ENCODE data around the gene MTAP. TPM values are rescaled to one million over a fixed set of nuclear protein-coding genes. Genes with fewer than 3 reads are reported as not detected.

MTAP gene
- polyA plus RNA-seq, 3 donors: 7.4 to 11.3 (median 7.8) TPM

DNA sequence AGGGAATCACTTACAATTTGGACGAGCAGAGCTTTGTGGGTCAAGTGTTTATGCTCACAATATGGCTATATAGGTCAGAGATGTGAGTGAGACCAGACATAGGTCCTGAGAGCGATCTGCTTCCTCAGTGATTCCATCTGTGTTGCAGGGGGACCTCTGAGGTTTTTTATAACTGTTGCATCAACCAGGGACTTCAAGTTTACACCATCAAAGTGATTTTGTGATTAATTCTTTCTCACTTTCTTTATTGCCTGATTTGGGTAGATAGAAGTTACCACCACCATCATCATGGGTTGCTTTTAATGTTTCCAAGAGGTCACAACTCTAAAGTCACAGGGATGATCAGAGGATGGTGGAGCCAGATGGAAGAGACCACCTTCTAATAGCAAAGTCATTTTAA lies 7.0 kb upstream of the MTAP start:
- WGBS (ENCODE audit: insufficient coverage): 100% methylated on average over 1 of the region's 2 CpGs
- no peak for DNase-seq
- no peak overlapping the region for H3K4me3 Mint-ChIP-seq
- Histone ChIP-seq H3K79me2 (ENCODE audit: insufficient read depth, low read length) (no peaks in the 10 kb centered on the region), H3K4me2 (replicated peaks; ENCODE audit: extremely low read depth, low read length, poor library complexity, severe bottlenecking) (no peak overlapping the region), H3K9me3 (replicated peaks in 1 of 2; ENCODE audit: control insufficient read depth in 1 of 2, insufficient read depth in 1 of 2, low read length in 2 of 2) (no peaks in the 10 kb centered on the region), H3K36me3 (replicated peaks in 1 of 2; ENCODE audit: control insufficient read depth in 1 of 2, insufficient read depth in 2 of 2, low read length in 2 of 2) (no peaks in the 10 kb centered on the region), H2AFZ (ENCODE audit: insufficient read depth, low read depth, low read length, poor library complexity, severe bottlenecking) (no peak overlapping the region), H3K4me1 (ENCODE audit: control insufficient read depth in 1 of 2, insufficient read depth in 2 of 2, low read length in 2 of 2) (no peaks in the 10 kb centered on the region), H3K27ac (ENCODE audit: low read depth in 1 of 2, low read length in 2 of 2) (no peak overlapping the region), H3K27me3 (ENCODE audit: control insufficient read depth in 2 of 2, insufficient read depth in 2 of 2, low read length in 2 of 2) (peaks cover 22 to 49% of the 10 kb centered on the region in 2 donors), H3K4me3 (replicated peaks in 1 of 3; ENCODE audit: low read depth in 2 of 3, low read length in 3 of 3) (no peak overlapping the region), H4K20me1 (ENCODE audit: insufficient read depth, low read length) (no peaks in the 10 kb centered on the region), H3K9ac (ENCODE audit: insufficient read depth, low read length, poor library complexity, severe bottlenecking) (no peak overlapping the region)
- TF ChIP-seq, protein P1, sequence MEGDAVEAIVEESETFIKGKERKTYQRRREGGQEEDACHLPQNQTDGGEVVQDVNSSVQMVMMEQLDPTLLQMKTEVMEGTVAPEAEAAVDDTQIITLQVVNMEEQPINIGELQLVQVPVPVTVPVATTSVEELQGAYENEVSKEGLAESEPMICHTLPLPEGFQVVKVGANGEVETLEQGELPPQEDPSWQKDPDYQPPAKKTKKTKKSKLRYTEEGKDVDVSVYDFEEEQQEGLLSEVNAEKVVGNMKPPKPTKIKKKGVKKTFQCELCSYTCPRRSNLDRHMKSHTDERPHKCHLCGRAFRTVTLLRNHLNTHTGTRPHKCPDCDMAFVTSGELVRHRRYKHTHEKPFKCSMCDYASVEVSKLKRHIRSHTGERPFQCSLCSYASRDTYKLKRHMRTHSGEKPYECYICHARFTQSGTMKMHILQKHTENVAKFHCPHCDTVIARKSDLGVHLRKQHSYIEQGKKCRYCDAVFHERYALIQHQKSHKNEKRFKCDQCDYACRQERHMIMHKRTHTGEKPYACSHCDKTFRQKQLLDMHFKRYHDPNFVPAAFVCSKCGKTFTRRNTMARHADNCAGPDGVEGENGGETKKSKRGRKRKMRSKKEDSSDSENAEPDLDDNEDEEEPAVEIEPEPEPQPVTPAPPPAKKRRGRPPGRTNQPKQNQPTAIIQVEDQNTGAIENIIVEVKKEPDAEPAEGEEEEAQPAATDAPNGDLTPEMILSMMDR (IDR thresholded peaks at IDR 0.05): no peak
- H3K27me3 Mint-ChIP-seq (ENCODE audit: low read depth in 3 of 3): peaks cover 12 to 24% (median 15%) of the 10 kb centered on the region in 3 donors
- intact Hi-C loops (cut with micrococcal nuclease): no loop called here
- H3K4me1 Mint-ChIP-seq: peaks cover 4% of the 10 kb centered on the region
- H3K9me3 Mint-ChIP-seq: no peaks in the 10 kb centered on the region
- no peak overlapping the region for H3K27ac Mint-ChIP-seq
- no peaks in the 10 kb centered on the region for H3K36me3 Mint-ChIP-seq

DNA sequence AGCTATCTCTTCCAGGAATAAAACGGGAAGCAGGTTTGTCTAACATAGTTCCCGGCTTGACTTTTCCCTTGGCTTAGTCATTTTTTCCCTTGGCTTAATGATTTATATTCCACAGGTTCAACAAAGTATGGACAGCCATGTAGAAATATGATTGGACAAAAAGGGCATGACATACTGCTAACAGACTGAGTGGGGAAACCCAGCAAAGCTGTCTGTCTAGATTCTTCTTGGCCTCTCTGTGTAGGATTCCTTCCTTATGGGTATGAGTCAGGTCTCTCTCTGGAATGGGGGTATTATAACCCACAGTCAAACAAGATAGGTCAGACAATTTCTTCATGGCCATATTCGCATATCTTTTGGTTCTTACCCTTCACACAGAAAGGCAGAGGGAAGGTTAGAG lies 5.7 kb upstream of the MTAP start:
- DNase-seq: no peak
- Mint-ChIP-seq H3K4me3 (no peak overlapping the region), H3K27ac (no peak overlapping the region), H3K27me3 (ENCODE audit: low read depth in 3 of 3) (peaks cover 9 to 31% (median 15%) of the 10 kb centered on the region in 3 donors), H3K9me3 (no peaks in the 10 kb centered on the region), H3K4me1 (peaks cover 8% of the 10 kb centered on the region), H3K36me3 (no peaks in the 10 kb centered on the region)
- no peaks in the 10 kb centered on the region for H3K79me2 ChIP-seq (ENCODE audit: insufficient read depth, low read length)
- H3K4me2 ChIP-seq (replicated peaks; ENCODE audit: extremely low read depth, low read length, poor library complexity, severe bottlenecking): no peak overlapping the region
- H3K27me3 ChIP-seq (ENCODE audit: control insufficient read depth in 2 of 2, insufficient read depth in 2 of 2, low read length in 2 of 2): peaks cover 22 to 52% of the 10 kb centered on the region in 2 donors
- no peaks in the 10 kb centered on the region for H3K9me3 ChIP-seq (replicated peaks in 1 of 2; ENCODE audit: control insufficient read depth in 1 of 2, insufficient read depth in 1 of 2, low read length in 2 of 2)
- H3K9ac ChIP-seq (ENCODE audit: insufficient read depth, low read length, poor library complexity, severe bottlenecking): no peak overlapping the region
- no peaks in the 10 kb centered on the region for H3K36me3 ChIP-seq (replicated peaks in 1 of 2; ENCODE audit: control insufficient read depth in 1 of 2, insufficient read depth in 2 of 2, low read length in 2 of 2)
- H3K4me3 ChIP-seq (replicated peaks in 1 of 3; ENCODE audit: low read depth in 2 of 3, low read length in 3 of 3): no peak overlapping the region
- no peak overlapping the region for H3K27ac ChIP-seq (ENCODE audit: low read depth in 1 of 2, low read length in 2 of 2)
- H3K4me1 ChIP-seq (ENCODE audit: control insufficient read depth in 1 of 2, insufficient read depth in 2 of 2, low read length in 2 of 2): peaks cover 3% of the 10 kb centered on the region in 2 donors
- H4K20me1 ChIP-seq (ENCODE audit: insufficient read depth, low read length): no peaks in the 10 kb centered on the region
- no CpG with 5 or more reads among the region's 3 CpGs for WGBS (ENCODE audit: insufficient coverage)
- TF ChIP-seq, protein P1 (IDR thresholded peaks at IDR 0.05): no peak
- intact Hi-C loops (cut with micrococcal nuclease): no loop called here
- no peak overlapping the region for H2AFZ ChIP-seq (ENCODE audit: insufficient read depth, low read depth, low read length, poor library complexity, severe bottlenecking)
